K562 (cell line): ENCODE measurements around the gene PRSS8. TPM values are rescaled to one million over a fixed set of nuclear protein-coding genes. Genes with fewer than 3 reads are reported as not detected.

Experiments used
- CREM ChIP-seq: IDR thresholded peaks from 2 replicates; pipeline ENCODE4 v1.6.1; 2014; ENCODE audit warnings: antibody characterized with exemption, low read depth
- ILF3 ChIP-seq: fragments of 450-650 bp; IDR thresholded peaks from 2 replicates; pipeline ENCODE4 v1.6.1; 2018; ENCODE audit warnings: antibody characterized with exemption, mild to moderate bottlenecking, moderate library complexity, borderline replicate concordance
- JUN ChIP-seq, 2 experiments: sonication (generic) in 1 of 2; formaldehyde crosslinking in 1 of 2; IDR thresholded peaks; 2 replicates each; pipeline versions ENCODE4 v1.6.1 to v1.8.0; 2012 to 2022; ENCODE audit warnings: borderline replicate concordance in 2 of 2, mild to moderate bottlenecking in 2 of 2, improper control_type of control experiment in 1 of 2, low read depth in 1 of 2, low read length in 1 of 2, missing genetic modification reagents in 1 of 2
- JUND ChIP-seq, 2 experiments: IDR thresholded peaks; 2 replicates in 1 of 2; 3 replicates in 1 of 2; pipeline ENCODE4 v1.6.1; 2011; ENCODE audit warnings: borderline replicate concordance in 2 of 2, low read depth in 2 of 2, low read length in 2 of 2, improper control_type of control experiment in 1 of 2, missing biosample characterization in 1 of 2, missing genetic modification characterization in 1 of 2, missing genetic modification reagents in 1 of 2
- NR2C2 ChIP-seq, 2 experiments: fragments of 200-800 bp in 1 of 2; sonication (Bioruptor generic) in 1 of 2; sonication (generic) in 1 of 2; formaldehyde crosslinking in 1 of 2; IDR thresholded peaks; 2 replicates each; pipeline versions ENCODE4 v1.6.1 to v1.8.0; 2016 to 2022; ENCODE audit warnings: mild to moderate bottlenecking in 1 of 2, missing compliant biosample characterization in 1 of 2, missing genetic modification characterization in 1 of 2, missing genetic modification reagents in 1 of 2
- PML ChIP-seq: IDR thresholded peaks from 2 replicates; pipeline ENCODE4 v1.6.1; 2012; ENCODE audit warnings: low read length, inconsistent platforms
- POLR2G ChIP-seq: fragments of 200-400 bp; formaldehyde crosslinking; IDR thresholded peaks from 2 replicates; pipeline ENCODE4 v1.6.1; 2017; ENCODE audit warnings: low read depth, mild to moderate bottlenecking, antibody characterized with exemption, low read length, moderate library complexity
- SRSF1 ChIP-seq: fragments of 200-400 bp; formaldehyde crosslinking; IDR thresholded peaks from 2 replicates; pipeline ENCODE4 v1.6.1; 2017; ENCODE audit warnings: mild to moderate bottlenecking, low read depth, low read length, moderate library complexity
- TBP ChIP-seq: optimal IDR thresholded peaks from 2 replicates; pipeline ENCODE3; 2011; ENCODE audit warnings: low read depth, low read length, improper control_type of control experiment
- polyA plus RNA-seq, 8 experiments: library from polyadenylated mRNA; depleted of rRNA in 4 of 8; stranded (reverse) in 5 of 8; unstranded in 3 of 8; fragments of >200 nt; fragmentation: Nextera tagmentation in 2 of 8; fragmentation: Illumina TruSeq in 1 of 8; extraction: Ambion mirVana in 2 of 8; extraction: Trizol in 1 of 8; gene quantifications; 2 replicates each; pipeline versions ENCODE4 v1.2.1 to v1.2.3, GENCODE V29; 2011 to 2014; ENCODE audit warnings: inconsistent platforms in 1 of 8, missing spikeins in 1 of 8
- total RNA-seq, 7 experiments: library from RNA; depleted of rRNA in 6 of 7; stranded (reverse); fragments of >200 nt in 6 of 7; fragmentation: Illumina TruSeq in 2 of 7; extraction: Trizol in 2 of 7; gene quantifications; 2 replicates each; pipeline versions ENCODE4 v1.2.1 to v1.2.3, GENCODE V29; 2011 to 2021; ENCODE audit warnings: low replicate concordance in 1 of 7
- TF ChIP-seq, protein P1 (sequence below), 2 experiments: fragments of 150-350 bp in 1 of 2; IDR thresholded peaks; 2 replicates each; pipeline ENCODE4 v1.6.1; 2012 to 2016; ENCODE audit warnings: low read depth in 2 of 2, low read length in 2 of 2, mild to moderate bottlenecking in 1 of 2, moderate library complexity in 1 of 2
- TF ChIP-seq, protein P2 (sequence below), 3 experiments: fragments of 200-800 bp in 1 of 3; fragments of 250-450 bp in 1 of 3; fragments of 450-650 bp in 1 of 3; sonication (Bioruptor Pico) in 1 of 3; sonication (Bioruptor generic) in 1 of 3; formaldehyde crosslinking in 1 of 3; IDR thresholded peaks; 2 replicates each; pipeline versions ENCODE4 v1.6.1 to v1.8.0; 2016 to 2022; ENCODE audit warnings: mild to moderate bottlenecking in 2 of 3, missing genetic modification characterization in 2 of 3, missing compliant biosample characterization in 1 of 3, moderate library complexity in 1 of 3
- TF ChIP-seq, protein P3 (sequence below): fragments of 250-450 bp; sonication (Bioruptor Pico); IDR thresholded peaks from 2 replicates; pipeline ENCODE4 v1.5.0; 2022; ENCODE audit warnings: mild to moderate bottlenecking

The PRSS8 gene
- total and polyA plus RNA-seq, 9 of the 15 experiments (the other 6 are each of a cell fraction or from before 2014, with no cell fraction given): 0.25 to 3.9 (median 1.3) TPM; not detected in 1

DNA sequence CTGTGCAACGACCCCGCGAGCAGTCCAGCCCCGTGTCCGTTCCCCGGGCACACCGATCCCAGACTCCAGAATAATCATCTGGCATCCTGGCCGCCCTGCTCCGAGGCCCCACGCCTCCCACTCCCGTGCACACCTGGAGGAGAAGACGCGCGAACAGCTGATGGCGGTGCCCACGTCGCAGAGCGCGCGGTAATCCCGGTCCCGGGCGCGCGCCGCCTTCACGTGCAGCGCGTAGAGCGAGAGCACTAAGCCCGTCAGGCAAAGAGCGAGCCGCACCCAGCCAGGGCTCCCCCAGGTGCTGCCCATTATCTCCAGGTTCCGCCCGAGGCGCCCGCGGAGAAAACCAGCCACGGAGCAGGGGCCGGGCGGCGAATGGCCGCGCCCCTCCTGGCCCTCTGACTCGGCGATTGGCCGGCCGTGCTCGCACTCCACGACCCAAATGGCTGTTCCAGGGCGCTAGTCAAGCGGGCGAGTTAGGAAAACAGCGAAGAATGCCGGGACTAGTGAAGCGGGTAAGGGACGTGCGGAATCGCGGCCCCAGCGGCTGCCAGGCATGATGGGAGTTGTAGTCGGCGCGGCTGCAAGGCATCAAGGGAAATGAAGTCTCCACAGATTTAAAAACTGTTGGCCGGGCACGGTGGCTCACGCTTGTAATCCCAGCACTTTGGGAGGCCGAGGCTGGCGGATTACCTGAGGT is 41.0 kb downstream of the PRSS8 start, which contains the start of gene VKORC1 (continued):
- TF ChIP-seq TBP (peak; percentile 30), CREM (peak; percentile 79), PML (peak; percentile 45; the same call in 1 of the 2 replicates), NR2C2 (CRISPR knock-in tag; IDR thresholded peaks at IDR 0.05) (peak; percentile 30; the same call in 1 of the 2 replicates), NR2C2 (tag; IDR thresholded peaks at IDR 0.05) (0 out of 2 replicates have a peak, but pooled peaks have one; percentile 49), POLR2G (peak; percentile 90), ILF3 (no peak), SRSF1 (no peak), JUN (IDR thresholded peaks at IDR 0.05; ENCODE audit: borderline replicate concordance, low read depth, low read length) (no peak; the same call in 1 of the 2 replicates), JUN (CRISPR knock-in tag; IDR thresholded peaks at IDR 0.05; ENCODE audit: borderline replicate concordance) (peak; percentile 42; the same call in 1 of the 2 replicates), JUND (IDR thresholded peaks at IDR 0.05; ENCODE audit: borderline replicate concordance, low read depth, low read length) (peak; percentile 62), JUND (tag; IDR thresholded peaks at IDR 0.05; ENCODE audit: borderline replicate concordance, low read depth, low read length) (no peak; the same call in 2 of the 3 replicates)
- TF ChIP-seq, protein P1, sequence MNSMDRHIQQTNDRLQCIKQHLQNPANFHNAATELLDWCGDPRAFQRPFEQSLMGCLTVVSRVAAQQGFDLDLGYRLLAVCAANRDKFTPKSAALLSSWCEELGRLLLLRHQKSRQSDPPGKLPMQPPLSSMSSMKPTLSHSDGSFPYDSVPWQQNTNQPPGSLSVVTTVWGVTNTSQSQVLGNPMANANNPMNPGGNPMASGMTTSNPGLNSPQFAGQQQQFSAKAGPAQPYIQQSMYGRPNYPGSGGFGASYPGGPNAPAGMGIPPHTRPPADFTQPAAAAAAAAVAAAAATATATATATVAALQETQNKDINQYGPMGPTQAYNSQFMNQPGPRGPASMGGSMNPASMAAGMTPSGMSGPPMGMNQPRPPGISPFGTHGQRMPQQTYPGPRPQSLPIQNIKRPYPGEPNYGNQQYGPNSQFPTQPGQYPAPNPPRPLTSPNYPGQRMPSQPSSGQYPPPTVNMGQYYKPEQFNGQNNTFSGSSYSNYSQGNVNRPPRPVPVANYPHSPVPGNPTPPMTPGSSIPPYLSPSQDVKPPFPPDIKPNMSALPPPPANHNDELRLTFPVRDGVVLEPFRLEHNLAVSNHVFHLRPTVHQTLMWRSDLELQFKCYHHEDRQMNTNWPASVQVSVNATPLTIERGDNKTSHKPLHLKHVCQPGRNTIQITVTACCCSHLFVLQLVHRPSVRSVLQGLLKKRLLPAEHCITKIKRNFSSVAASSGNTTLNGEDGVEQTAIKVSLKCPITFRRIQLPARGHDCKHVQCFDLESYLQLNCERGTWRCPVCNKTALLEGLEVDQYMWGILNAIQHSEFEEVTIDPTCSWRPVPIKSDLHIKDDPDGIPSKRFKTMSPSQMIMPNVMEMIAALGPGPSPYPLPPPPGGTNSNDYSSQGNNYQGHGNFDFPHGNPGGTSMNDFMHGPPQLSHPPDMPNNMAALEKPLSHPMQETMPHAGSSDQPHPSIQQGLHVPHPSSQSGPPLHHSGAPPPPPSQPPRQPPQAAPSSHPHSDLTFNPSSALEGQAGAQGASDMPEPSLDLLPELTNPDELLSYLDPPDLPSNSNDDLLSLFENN (IDR thresholded peaks at IDR 0.05; ENCODE audit: low read depth in 2 of 2, low read length in 2 of 2): no peak
- TF ChIP-seq, protein P2, sequence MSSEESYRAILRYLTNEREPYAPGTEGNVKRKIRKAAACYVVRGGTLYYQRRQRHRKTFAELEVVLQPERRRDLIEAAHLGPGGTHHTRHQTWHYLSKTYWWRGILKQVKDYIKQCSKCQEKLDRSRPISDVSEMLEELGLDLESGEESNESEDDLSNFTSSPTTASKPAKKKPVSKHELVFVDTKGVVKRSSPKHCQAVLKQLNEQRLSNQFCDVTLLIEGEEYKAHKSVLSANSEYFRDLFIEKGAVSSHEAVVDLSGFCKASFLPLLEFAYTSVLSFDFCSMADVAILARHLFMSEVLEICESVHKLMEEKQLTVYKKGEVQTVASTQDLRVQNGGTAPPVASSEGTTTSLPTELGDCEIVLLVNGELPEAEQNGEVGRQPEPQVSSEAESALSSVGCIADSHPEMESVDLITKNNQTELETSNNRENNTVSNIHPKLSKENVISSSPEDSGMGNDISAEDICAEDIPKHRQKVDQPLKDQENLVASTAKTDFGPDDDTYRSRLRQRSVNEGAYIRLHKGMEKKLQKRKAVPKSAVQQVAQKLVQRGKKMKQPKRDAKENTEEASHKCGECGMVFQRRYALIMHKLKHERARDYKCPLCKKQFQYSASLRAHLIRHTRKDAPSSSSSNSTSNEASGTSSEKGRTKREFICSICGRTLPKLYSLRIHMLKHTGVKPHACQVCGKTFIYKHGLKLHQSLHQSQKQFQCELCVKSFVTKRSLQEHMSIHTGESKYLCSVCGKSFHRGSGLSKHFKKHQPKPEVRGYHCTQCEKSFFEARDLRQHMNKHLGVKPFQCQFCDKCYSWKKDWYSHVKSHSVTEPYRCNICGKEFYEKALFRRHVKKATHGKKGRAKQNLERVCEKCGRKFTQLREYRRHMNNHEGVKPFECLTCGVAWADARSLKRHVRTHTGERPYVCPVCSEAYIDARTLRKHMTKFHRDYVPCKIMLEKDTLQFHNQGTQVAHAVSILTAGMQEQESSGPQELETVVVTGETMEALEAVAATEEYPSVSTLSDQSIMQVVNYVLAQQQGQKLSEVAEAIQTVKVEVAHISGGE (CRISPR knock-in tag; IDR thresholded peaks at IDR 0.05): peak in 1 of 3 experiments; percentile 81; a peak in 1 of 6 replicates
- TF ChIP-seq, protein P3, sequence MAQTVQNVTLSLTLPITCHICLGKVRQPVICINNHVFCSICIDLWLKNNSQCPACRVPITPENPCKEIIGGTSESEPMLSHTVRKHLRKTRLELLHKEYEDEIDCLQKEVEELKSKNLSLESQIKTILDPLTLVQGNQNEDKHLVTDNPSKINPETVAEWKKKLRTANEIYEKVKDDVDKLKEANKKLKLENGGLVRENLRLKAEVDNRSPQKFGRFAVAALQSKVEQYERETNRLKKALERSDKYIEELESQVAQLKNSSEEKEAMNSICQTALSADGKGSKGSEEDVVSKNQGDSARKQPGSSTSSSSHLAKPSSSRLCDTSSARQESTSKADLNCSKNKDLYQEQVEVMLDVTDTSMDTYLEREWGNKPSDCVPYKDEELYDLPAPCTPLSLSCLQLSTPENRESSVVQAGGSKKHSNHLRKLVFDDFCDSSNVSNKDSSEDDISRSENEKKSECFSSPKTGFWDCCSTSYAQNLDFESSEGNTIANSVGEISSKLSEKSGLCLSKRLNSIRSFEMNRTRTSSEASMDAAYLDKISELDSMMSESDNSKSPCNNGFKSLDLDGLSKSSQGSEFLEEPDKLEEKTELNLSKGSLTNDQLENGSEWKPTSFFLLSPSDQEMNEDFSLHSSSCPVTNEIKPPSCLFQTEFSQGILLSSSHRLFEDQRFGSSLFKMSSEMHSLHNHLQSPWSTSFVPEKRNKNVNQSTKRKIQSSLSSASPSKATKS (CRISPR knock-in tag): no peak
